ENCODE measurements around the gene TEX261.
"Not testable (repeated sequence)": the region's sequence is repeated elsewhere in the genome, so short reads cannot be mapped to it uniquely, and the experiment has no call there.

The TEX261 gene

GRCh38 chr2:71004857-71005256 lies 10.2 kb upstream of the TEX261 start:
- TF ChIP-seq POLR2A (IDR thresholded peaks at IDR 0.05; ENCODE audit: low read length): no peak
- TF ChIP-seq GATA1 (IDR thresholded peaks at IDR 0.05; ENCODE audit: low read depth, low read length): no peak
- DNase-seq: no peak

GRCh38 chr2:71003966-71004755 lies 9.5 kb upstream of the TEX261 start:
- TF ChIP-seq POLR2A (IDR thresholded peaks at IDR 0.05; ENCODE audit: low read length): no peak
- TF ChIP-seq GATA1 (IDR thresholded peaks at IDR 0.05; ENCODE audit: low read depth, low read length): no peak
- DNase-seq: no peak

- TF ChIP-seq GATA1 (IDR thresholded peaks at IDR 0.05; ENCODE audit: low read depth, low read length): no peak
- TF ChIP-seq POLR2A (IDR thresholded peaks at IDR 0.05; ENCODE audit: low read length): no peak
- no peak for DNase-seq
These were observed 8.7 kb upstream of the TEX261 start for GRCh38 chr2:71003396-71003795.

GRCh38 chr2:71001981-71002570 lies 7.4 kb upstream of the TEX261 start:
- DNase-seq: no peak
- TF ChIP-seq POLR2A (IDR thresholded peaks at IDR 0.05; ENCODE audit: low read length) (no peak), GATA1 (IDR thresholded peaks at IDR 0.05; ENCODE audit: low read depth, low read length) (no peak)

GRCh38 chr2:71001592-71001927 lies 6.9 kb upstream of the TEX261 start:
- no peak for DNase-seq
- TF ChIP-seq POLR2A (IDR thresholded peaks at IDR 0.05; ENCODE audit: low read length): no peak
- TF ChIP-seq GATA1 (IDR thresholded peaks at IDR 0.05; ENCODE audit: low read depth, low read length): no peak

GRCh38 chr2:71000780-71001591 lies 6.3 kb upstream of the TEX261 start:
- DNase-seq: peak; percentile 83 to 89
- TF ChIP-seq GATA1 (IDR thresholded peaks at IDR 0.05; ENCODE audit: low read depth, low read length) (no peak), POLR2A (IDR thresholded peaks at IDR 0.05; ENCODE audit: low read length) (no peak)

- DNase-seq: not testable (repeated sequence)
These were observed 5.3 kb upstream of the TEX261 start for GRCh38 chr2:70999931-71000330.

- no peak for DNase-seq
- TF ChIP-seq GATA1 (IDR thresholded peaks at IDR 0.05; ENCODE audit: low read depth, low read length): no peak
- TF ChIP-seq POLR2A (IDR thresholded peaks at IDR 0.05; ENCODE audit: low read length): no peak
These were observed 4.7 kb upstream of the TEX261 start for GRCh38 chr2:70999362-70999761.

- DNase-seq: not testable (repeated sequence)
These were observed 4.2 kb upstream of the TEX261 start for GRCh38 chr2:70998885-70999284.

- DNase-seq: peak; percentile 55 to 59
- TF ChIP-seq POLR2A (IDR thresholded peaks at IDR 0.05; ENCODE audit: low read length) (no peak), GATA1 (IDR thresholded peaks at IDR 0.05; ENCODE audit: low read depth, low read length) (no peak)
These were observed 705 bp upstream of the TEX261 start for GRCh38 chr2:70995426-70995729.

- peak; percentile 57 to 71 for DNase-seq
- no peak for TF ChIP-seq GATA1 (IDR thresholded peaks at IDR 0.05; ENCODE audit: low read depth, low read length)
- TF ChIP-seq POLR2A (IDR thresholded peaks at IDR 0.05; ENCODE audit: low read length): peak; percentile 43
These were observed 519 bp downstream of the TEX261 start for GRCh38 chr2:70994009-70994698.

GRCh38 chr2:70992945-70993853 lies 1.5 kb downstream of the TEX261 start:
- peak; percentile 16 to 20 for DNase-seq
- TF ChIP-seq GATA1 (IDR thresholded peaks at IDR 0.05; ENCODE audit: low read depth, low read length): no peak
- TF ChIP-seq POLR2A (IDR thresholded peaks at IDR 0.05; ENCODE audit: low read length): no peak

GRCh38 chr2:70991742-70992141 lies 2.9 kb downstream of the TEX261 start:
- no peak for DNase-seq
- TF ChIP-seq POLR2A (IDR thresholded peaks at IDR 0.05; ENCODE audit: low read length): no peak
- TF ChIP-seq GATA1 (IDR thresholded peaks at IDR 0.05; ENCODE audit: low read depth, low read length): no peak
